Keratinocyte (primary cell): Measurements from ENCODE around the gene CDCA5.

Experiments used
- EZH2 ChIP-seq: IDR thresholded peaks from one replicate; pipeline ENCODE4 v1.6.1; 2012; ENCODE audit warnings: inconsistent platforms, mild to moderate bottlenecking, low read length, moderate library complexity
- TF ChIP-seq, protein P1 (sequence below), 3 experiments: IDR thresholded peaks in 1 of 3; conservative IDR thresholded peaks in 1 of 3; optimal IDR thresholded peaks in 1 of 3; 2 replicates in 2 of 3; 3 replicates in 1 of 3; pipeline versions ENCODE3 to v1.5.1; 2011; ENCODE audit warnings: low read length in 3 of 3, mild to moderate bottlenecking in 3 of 3, moderate library complexity in 2 of 3, control low read depth in 1 of 3, inconsistent platforms in 1 of 3; ENCODE audit not compliant: insufficient read depth in 2 of 3; ENCODE audit errors: extremely low read depth in 1 of 3

DNA sequence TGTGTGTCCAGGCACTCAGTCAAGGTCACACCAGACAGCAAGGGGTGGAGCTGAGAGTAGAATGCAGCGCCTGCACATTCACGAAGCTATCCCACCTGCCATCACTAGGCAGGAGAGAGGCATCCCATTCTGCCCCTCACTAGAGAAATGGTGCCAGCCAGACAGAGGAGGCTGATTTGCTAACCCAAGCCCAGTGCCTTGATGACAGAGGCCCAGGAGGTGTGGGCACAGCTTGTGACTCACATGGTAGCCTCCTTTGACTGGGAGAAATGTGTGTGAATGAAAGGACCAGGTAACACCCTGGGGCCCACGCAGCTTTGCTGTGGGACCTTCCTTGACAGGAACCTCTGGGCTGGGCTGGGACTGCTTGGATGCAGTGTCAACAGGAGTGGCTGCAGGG lies 20.3 kb downstream of the CDCA5 start:
- TF ChIP-seq, protein P1, sequence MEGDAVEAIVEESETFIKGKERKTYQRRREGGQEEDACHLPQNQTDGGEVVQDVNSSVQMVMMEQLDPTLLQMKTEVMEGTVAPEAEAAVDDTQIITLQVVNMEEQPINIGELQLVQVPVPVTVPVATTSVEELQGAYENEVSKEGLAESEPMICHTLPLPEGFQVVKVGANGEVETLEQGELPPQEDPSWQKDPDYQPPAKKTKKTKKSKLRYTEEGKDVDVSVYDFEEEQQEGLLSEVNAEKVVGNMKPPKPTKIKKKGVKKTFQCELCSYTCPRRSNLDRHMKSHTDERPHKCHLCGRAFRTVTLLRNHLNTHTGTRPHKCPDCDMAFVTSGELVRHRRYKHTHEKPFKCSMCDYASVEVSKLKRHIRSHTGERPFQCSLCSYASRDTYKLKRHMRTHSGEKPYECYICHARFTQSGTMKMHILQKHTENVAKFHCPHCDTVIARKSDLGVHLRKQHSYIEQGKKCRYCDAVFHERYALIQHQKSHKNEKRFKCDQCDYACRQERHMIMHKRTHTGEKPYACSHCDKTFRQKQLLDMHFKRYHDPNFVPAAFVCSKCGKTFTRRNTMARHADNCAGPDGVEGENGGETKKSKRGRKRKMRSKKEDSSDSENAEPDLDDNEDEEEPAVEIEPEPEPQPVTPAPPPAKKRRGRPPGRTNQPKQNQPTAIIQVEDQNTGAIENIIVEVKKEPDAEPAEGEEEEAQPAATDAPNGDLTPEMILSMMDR (optimal IDR thresholded peaks at IDR 0.05 in 1 of 3, IDR thresholded peaks at IDR 0.05 in 1 of 3, conservative IDR thresholded peaks at IDR 0.05 in 1 of 3; ENCODE audit: extremely low read depth in 1 of 3, insufficient read depth in 2 of 3, low read length in 3 of 3), result no peak
- TF ChIP-seq EZH2, result no peak
